PC-3 (cell line): ENCODE results near the gene SNORC. TPM values are rescaled to one million over a fixed set of nuclear protein-coding genes. Genes with fewer than 3 reads are reported as not detected.

Source experiments
- ATAC-seq: fragments of 200-7000 bp; cut with Tn5 transposase; 2 replicates; pipeline ENCODE4 v1.9.1; 2020; ENCODE audit warnings: mild to moderate bottlenecking, moderate library complexity
- BruUV-seq: library from RNA; stranded (reverse); fragments of 400-500 nt; replicated peaks from 2 replicates; lab custom pipeline; 2021; lab: Mats Ljungman, UMichigan
- CTCF ChIA-PET: fragments of 300-600 bp; sonication (Branson Sonifier 250); formaldehyde crosslinking; loops from one replicate; lab custom pipeline; 2022; ENCODE audit warnings: antibody characterized with exemption; lab: Charles Lee
- POLR2A ChIA-PET: fragments of 300-600 bp; sonication (Branson Sonifier 250); formaldehyde crosslinking; loops from one replicate; lab custom pipeline; 2022; ENCODE audit warnings: antibody characterized with exemption; ENCODE audit not compliant: unreplicated experiment; lab: Charles Lee
- DNase-seq: peaks from one replicate; pipeline ENCODE4 v3.0.0-alpha.2; 2015
- H2AFZ ChIP-seq: fragments of 300-600 bp; sonication (generic); 2 replicates; pipeline ENCODE4 v1.6.0; 2016; ENCODE audit warnings: antibody characterized with exemption, low read length
- H3F3A ChIP-seq: fragments of 300-600 bp; sonication (generic); one replicate; pipeline ENCODE4 v1.6.0; 2017; ENCODE audit warnings: antibody characterized with exemption, low read length, control low read depth, mild to moderate bottlenecking; ENCODE audit not compliant: unreplicated experiment
- H3K27ac ChIP-seq: fragments of 300-600 bp; sonication (generic); 2 replicates; pipeline ENCODE4 v1.5.1; 2016; ENCODE audit warnings: mild to moderate bottlenecking, low read length
- H3K27me3 ChIP-seq: fragments of 300-600 bp; sonication (generic); 2 replicates; pipeline ENCODE4 v1.6.1; 2016; ENCODE audit warnings: low read length, mixed read lengths
- H3K36me3 ChIP-seq: fragments of 300-600 bp; sonication (generic); 2 replicates; pipeline ENCODE4 v1.6.1; 2016; ENCODE audit warnings: low read depth, mixed run types, low read length, mixed read lengths
- H3K4me1 ChIP-seq: fragments of 300-600 bp; sonication (generic); 2 replicates; pipeline ENCODE4 v1.5.1; 2016; ENCODE audit warnings: low read length; ENCODE audit not compliant: insufficient read depth
- H3K4me2 ChIP-seq: fragments of 300-600 bp; sonication (generic); 2 replicates; pipeline ENCODE4 v1.6.0; 2016; ENCODE audit warnings: low read length
- H3K4me3 ChIP-seq: fragments of 300-600 bp; sonication (generic); 2 replicates; pipeline ENCODE4 v1.5.1; 2016; ENCODE audit warnings: mild to moderate bottlenecking, low read length, mixed read lengths
- H3K79me2 ChIP-seq: fragments of 300-600 bp; sonication (generic); 2 replicates; pipeline ENCODE4 v1.6.1; 2017; ENCODE audit warnings: low read length, mixed read lengths
- H3K9ac ChIP-seq: fragments of 300-600 bp; sonication (generic); 2 replicates; pipeline ENCODE4 v1.6.0; 2016; ENCODE audit warnings: mild to moderate bottlenecking, low read length
- H3K9me2 ChIP-seq: fragments of 300-600 bp; sonication (generic); replicated peaks from 2 replicates; pipeline ENCODE4 v1.6.1; 2016; ENCODE audit warnings: mixed run types, low read length, mixed read lengths
- H3K9me3 ChIP-seq: fragments of 300-600 bp; sonication (generic); 2 replicates; pipeline ENCODE4 v1.6.1; 2016; ENCODE audit warnings: low read length, mixed read lengths
- H4K20me1 ChIP-seq: fragments of 300-600 bp; sonication (generic); 2 replicates; pipeline ENCODE4 v1.6.1; 2016; ENCODE audit warnings: low read length, mixed read lengths
- CTCF ChIP-seq: fragments of 300-600 bp; sonication (generic); conservative IDR thresholded peaks from 2 replicates; pipeline ENCODE4 v1.5.1; 2017; ENCODE audit warnings: antibody characterized with exemption, low read depth, mild to moderate bottlenecking, low read length
- EZH2 ChIP-seq: fragments of 300-600 bp; sonication (generic); IDR thresholded peaks from one replicate; pipeline ENCODE4 v1.6.1; 2017; ENCODE audit warnings: antibody characterized with exemption, mild to moderate bottlenecking, low read length; ENCODE audit not compliant: unreplicated experiment
- EZH2phosphoT487 ChIP-seq: fragments of 300-600 bp; sonication (generic); IDR thresholded peaks from 2 replicates; pipeline ENCODE4 v1.6.1; 2018; ENCODE audit warnings: mild to moderate bottlenecking, antibody characterized with exemption, low read length, borderline replicate concordance
- intact Hi-C: fragments of 100-400 bp; cut with micrococcal nuclease; formaldehyde crosslinking; loops from 2 replicates; pipeline ENCODE4 v1.9.0; 2023
- total RNA-seq: library from RNA; depleted of rRNA; stranded (reverse); fragments of >200 nt; gene quantifications from 2 replicates; pipeline ENCODE4 v1.2.3, GENCODE V29; 2014

The SNORC gene
- total RNA-seq, 1 experiment from 2014 or later = 11.1 TPM

GRCh38 chr2:232913903-232914302 lies 43.8 kb downstream of the SNORC start:
- TF ChIP-seq CTCF (no peak), EZH2 (no peak), EZH2phosphoT487 (no peak)
- BruUV-seq = no TSS peak
- POLR2A ChIA-PET = interaction anchor here (0.7 kb wide), 1 partner anchor 218 kb away, joined by 6 read pairs; no protein-coding TSS in a partner anchor

GRCh38 chr2:232919141-232919540 lies 49.1 kb downstream of the SNORC start:
- Histone ChIP-seq H3K79me2 (peaks cover 27% of the 10 kb centered on the region), H3K36me3 (peaks cover 31% of the 10 kb centered on the region), H3K4me3 (no peak overlapping the region), H2AFZ (no peak overlapping the region), H3K27ac (no peak overlapping the region), H3K4me1 (no peaks in the 10 kb centered on the region), H3K9me3 (no peaks in the 10 kb centered on the region), H3K9me2 (no peaks in the 10 kb centered on the region), H3K9ac (no peak overlapping the region), H3K27me3 (no peaks in the 10 kb centered on the region), H3K4me2 (no peak overlapping the region), H3F3A (no peaks in the 10 kb centered on the region), H4K20me1 (no peaks in the 10 kb centered on the region)
- TF ChIP-seq EZH2 (no peak), CTCF (no peak), EZH2phosphoT487 (no peak)
- POLR2A ChIA-PET = no interaction called here
- ATAC-seq = no peak
- no peak for DNase-seq
- BruUV-seq = no TSS peak
- CTCF ChIA-PET = no interaction called here
- intact Hi-C loops = no loop called here

More at GRCh38 chr2:232913903-232914302, 43.8 kb downstream of the SNORC start:
- intact Hi-C loops = no loop called here
- H3K9me2 ChIP-seq = no peaks in the 10 kb centered on the region
- DNase-seq = no peak
- H4K20me1 ChIP-seq = no peaks in the 10 kb centered on the region
- CTCF ChIA-PET = no interaction called here
- H3K79me2 ChIP-seq = peaks cover 21% of the 10 kb centered on the region
- no peak overlapping the region for H3K9ac ChIP-seq
- no peaks in the 10 kb centered on the region for H3F3A ChIP-seq
- H3K36me3 ChIP-seq = peaks cover 33% of the 10 kb centered on the region
- ATAC-seq = no peak
- H2AFZ ChIP-seq = no peak overlapping the region
- no peaks in the 10 kb centered on the region for H3K9me3 ChIP-seq
- no peaks in the 10 kb centered on the region for H3K4me1 ChIP-seq
- no peak overlapping the region for H3K4me3 ChIP-seq
- H3K27ac ChIP-seq = no peak overlapping the region
- no peaks in the 10 kb centered on the region for H3K27me3 ChIP-seq
- no peak overlapping the region for H3K4me2 ChIP-seq

- Histone ChIP-seq H3K4me2 (no peak overlapping the region), H3K4me3 (no peak overlapping the region), H3K27me3 (no peaks in the 10 kb centered on the region), H3F3A (no peaks in the 10 kb centered on the region), H3K79me2 (peaks cover 36% of the 10 kb centered on the region), H3K27ac (no peak overlapping the region), H3K9ac (no peak overlapping the region), H3K9me2 (no peaks in the 10 kb centered on the region), H3K36me3 (peaks cover 36% of the 10 kb centered on the region), H3K4me1 (peaks cover 2% of the 10 kb centered on the region; the same call in 1 of the 2 replicates), H4K20me1 (no peaks in the 10 kb centered on the region), H2AFZ (no peak overlapping the region), H3K9me3 (no peaks in the 10 kb centered on the region)
- POLR2A ChIA-PET = no interaction called here
- intact Hi-C loops = no loop called here
- BruUV-seq = no TSS peak
- DNase-seq (no peak), ATAC-seq (no peak)
- TF ChIP-seq EZH2 (no peak), EZH2phosphoT487 (no peak), CTCF (no peak)
- CTCF ChIA-PET = no interaction called here
Measured at GRCh38 chr2:232920055-232920454, 50.0 kb downstream of the SNORC start.
